Measurements from ENCODE around the gene CA10. TPM values are rescaled to one million over a fixed set of nuclear protein-coding genes. Genes with fewer than 3 reads are reported as not detected.

CA10 gene
- total RNA-seq, 1 donor from 2014 or later: 2.0 TPM

DNA sequence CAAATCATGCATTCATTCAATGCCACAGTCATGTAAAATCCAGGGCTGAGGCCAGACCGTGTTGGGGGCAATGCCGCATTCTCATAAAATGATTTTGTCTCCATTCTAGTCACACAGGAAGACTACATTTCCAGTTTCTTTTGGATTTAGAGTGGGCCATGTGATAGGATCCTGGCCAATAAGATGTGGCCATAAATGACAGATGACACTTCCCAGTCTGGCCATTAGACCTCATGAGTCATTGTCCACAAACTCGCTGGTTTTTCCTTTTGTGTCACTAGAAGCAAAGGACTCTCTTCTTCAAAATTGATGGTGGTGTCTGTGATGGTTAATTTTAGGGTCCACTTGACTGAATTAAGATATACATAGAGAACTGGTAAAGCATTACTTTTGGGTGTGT, 545.8 kb downstream of the CA10 start:
- Histone ChIP-seq H3K27ac (no peak overlapping the region), H3K27me3 (no peaks in the 10 kb centered on the region), H3K4me1 (no peaks in the 10 kb centered on the region), H3K4me3 (no peak overlapping the region), H3K9me3 (no peaks in the 10 kb centered on the region), H3K36me3 (no peaks in the 10 kb centered on the region)
- TF ChIP-seq POLR2AphosphoS5 (IDR thresholded peaks at IDR 0.05; ENCODE audit: insufficient read depth in 1 of 2, low read depth in 1 of 2) (no peak), POLR2A (IDR thresholded peaks at IDR 0.05) (no peak)
- TF ChIP-seq, protein P1, sequence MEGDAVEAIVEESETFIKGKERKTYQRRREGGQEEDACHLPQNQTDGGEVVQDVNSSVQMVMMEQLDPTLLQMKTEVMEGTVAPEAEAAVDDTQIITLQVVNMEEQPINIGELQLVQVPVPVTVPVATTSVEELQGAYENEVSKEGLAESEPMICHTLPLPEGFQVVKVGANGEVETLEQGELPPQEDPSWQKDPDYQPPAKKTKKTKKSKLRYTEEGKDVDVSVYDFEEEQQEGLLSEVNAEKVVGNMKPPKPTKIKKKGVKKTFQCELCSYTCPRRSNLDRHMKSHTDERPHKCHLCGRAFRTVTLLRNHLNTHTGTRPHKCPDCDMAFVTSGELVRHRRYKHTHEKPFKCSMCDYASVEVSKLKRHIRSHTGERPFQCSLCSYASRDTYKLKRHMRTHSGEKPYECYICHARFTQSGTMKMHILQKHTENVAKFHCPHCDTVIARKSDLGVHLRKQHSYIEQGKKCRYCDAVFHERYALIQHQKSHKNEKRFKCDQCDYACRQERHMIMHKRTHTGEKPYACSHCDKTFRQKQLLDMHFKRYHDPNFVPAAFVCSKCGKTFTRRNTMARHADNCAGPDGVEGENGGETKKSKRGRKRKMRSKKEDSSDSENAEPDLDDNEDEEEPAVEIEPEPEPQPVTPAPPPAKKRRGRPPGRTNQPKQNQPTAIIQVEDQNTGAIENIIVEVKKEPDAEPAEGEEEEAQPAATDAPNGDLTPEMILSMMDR (IDR thresholded peaks at IDR 0.05): no peak
- intact Hi-C loops (cut with DNase I): no loop called here
- DNase-seq (ENCODE audit: extremely low spot score in 2 of 2): no peak

DNA sequence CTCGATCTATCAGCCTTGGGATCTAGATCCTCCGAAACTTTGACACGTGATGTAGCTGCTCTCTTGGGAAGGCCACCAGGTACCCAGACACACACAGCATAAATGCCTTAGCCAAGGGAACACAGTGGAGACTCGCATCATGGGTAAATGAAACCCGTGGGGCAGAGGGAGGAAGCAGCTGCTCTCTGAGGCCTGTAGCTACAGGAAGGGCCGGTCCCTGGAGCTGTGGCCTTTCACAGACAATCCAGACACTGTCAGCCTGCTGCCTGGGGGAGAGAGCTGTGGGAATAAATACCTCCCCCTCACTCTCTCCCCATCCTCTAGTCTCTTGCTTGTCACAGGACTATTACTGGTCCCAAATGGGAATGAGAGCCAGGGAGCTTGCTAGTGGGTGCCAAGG, 546.9 kb downstream of the CA10 start:
- Histone ChIP-seq H3K4me3 (no peak overlapping the region), H3K36me3 (no peaks in the 10 kb centered on the region), H3K27me3 (no peaks in the 10 kb centered on the region), H3K27ac (no peak overlapping the region), H3K9me3 (no peaks in the 10 kb centered on the region), H3K4me1 (no peaks in the 10 kb centered on the region)
- no peak for TF ChIP-seq POLR2A (IDR thresholded peaks at IDR 0.05)
- TF ChIP-seq, protein P1 (IDR thresholded peaks at IDR 0.05): no peak
- TF ChIP-seq POLR2AphosphoS5 (IDR thresholded peaks at IDR 0.05; ENCODE audit: insufficient read depth in 1 of 2, low read depth in 1 of 2): no peak
- intact Hi-C loops (cut with DNase I): no loop called here
- no peak for DNase-seq (ENCODE audit: extremely low spot score in 2 of 2)

DNA sequence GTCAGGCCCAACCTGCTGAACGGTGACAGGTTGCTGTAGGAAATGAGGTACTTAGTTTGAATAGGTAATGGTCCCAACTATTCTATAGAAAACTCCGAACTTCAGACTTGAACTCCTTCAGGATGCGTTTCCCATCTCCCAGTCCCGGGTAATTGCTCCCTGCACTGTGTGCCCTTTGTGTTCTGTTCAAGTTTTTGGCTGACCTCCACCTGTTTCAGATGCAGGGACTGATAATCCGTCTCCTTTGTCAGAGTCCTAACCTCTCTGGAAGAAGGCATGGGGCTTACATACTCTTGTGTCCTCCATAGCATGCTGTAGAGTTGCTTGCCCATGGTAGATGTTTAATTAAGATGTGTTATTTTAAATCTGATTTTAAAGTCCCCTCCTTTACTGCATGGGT, 547.7 kb downstream of the CA10 start:
- no peaks in the 10 kb centered on the region for H3K27me3 ChIP-seq
- H3K27ac ChIP-seq: no peak overlapping the region
- H3K36me3 ChIP-seq: no peaks in the 10 kb centered on the region
- no peak for DNase-seq (ENCODE audit: extremely low spot score in 2 of 2)
- intact Hi-C loops (cut with DNase I): no loop called here
- H3K4me1 ChIP-seq: no peaks in the 10 kb centered on the region
- TF ChIP-seq POLR2A (IDR thresholded peaks at IDR 0.05): no peak
- no peak overlapping the region for H3K4me3 ChIP-seq
- no peaks in the 10 kb centered on the region for H3K9me3 ChIP-seq

DNA sequence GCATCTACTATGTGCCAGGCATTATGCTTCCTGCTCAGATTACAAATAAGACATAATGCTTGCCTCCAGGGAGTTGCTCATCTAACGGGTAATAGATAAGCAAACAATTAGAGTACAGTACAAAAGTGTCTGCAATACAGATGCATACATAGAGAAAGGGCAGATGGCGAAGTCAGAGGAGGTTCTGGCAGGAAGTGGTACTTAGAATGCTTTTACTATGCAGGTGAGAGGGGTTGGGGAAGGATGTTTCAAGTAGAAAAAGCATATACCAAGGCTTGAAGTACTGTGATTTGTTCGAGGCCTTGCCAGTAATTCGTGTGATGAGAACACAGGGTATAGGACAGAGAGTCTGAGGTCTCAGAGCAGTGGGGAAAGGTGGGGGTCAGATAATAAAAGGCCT, 548.4 kb downstream of the CA10 start:
- intact Hi-C loops (cut with DNase I): no loop called here
- Histone ChIP-seq H3K9me3 (no peaks in the 10 kb centered on the region), H3K27me3 (no peaks in the 10 kb centered on the region), H3K36me3 (no peaks in the 10 kb centered on the region), H3K4me3 (no peak overlapping the region), H3K4me1 (no peaks in the 10 kb centered on the region), H3K27ac (no peak overlapping the region)
- TF ChIP-seq, protein P1 (IDR thresholded peaks at IDR 0.05): no peak
- TF ChIP-seq POLR2AphosphoS5 (IDR thresholded peaks at IDR 0.05; ENCODE audit: insufficient read depth in 1 of 2, low read depth in 1 of 2) (no peak), POLR2A (IDR thresholded peaks at IDR 0.05) (no peak)
- no peak for DNase-seq (ENCODE audit: extremely low spot score in 2 of 2)

DNA sequence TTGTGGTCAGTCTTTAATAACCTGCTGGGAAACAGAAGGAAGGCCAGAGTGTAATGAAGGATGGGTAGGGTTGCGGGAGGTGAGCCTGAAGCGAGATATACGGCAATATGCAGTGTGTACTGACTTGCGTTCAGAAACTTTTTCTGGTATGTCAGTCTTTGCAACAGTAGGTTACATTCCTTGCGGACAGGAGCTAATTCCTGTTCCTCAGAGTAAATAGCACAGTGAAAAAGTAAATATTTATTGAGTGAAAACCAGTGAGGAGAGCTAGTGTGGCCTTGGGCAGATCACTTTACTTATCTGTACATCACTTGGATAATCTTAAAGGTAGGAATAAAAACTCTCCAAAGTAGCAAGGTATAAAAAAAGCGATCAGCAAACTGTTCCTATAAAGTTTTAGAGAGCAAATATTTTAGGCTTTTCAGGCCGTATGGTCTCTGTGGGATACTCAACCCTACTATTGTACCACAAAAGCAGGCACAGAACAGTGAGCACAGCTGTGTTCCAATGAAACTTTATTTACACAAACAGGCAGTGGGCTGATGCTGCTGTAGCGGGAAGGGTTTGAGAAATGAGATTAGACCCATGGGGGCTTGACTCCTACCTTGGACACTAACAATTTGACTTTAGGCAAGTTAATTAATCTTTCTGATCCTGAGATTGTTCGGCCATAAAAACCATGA, 550.1 kb downstream of the CA10 start:
- intact Hi-C loops (cut with DNase I): no loop called here
- DNase-seq (ENCODE audit: extremely low spot score in 2 of 2): no peak
- H3K27me3 ChIP-seq: no peaks in the 10 kb centered on the region
- no peak for TF ChIP-seq POLR2A (IDR thresholded peaks at IDR 0.05)
- TF ChIP-seq POLR2AphosphoS5 (IDR thresholded peaks at IDR 0.05; ENCODE audit: insufficient read depth in 1 of 2, low read depth in 1 of 2): no peak
- TF ChIP-seq, protein P1 (IDR thresholded peaks at IDR 0.05): no peak
- no peaks in the 10 kb centered on the region for H3K4me1 ChIP-seq
- no peaks in the 10 kb centered on the region for H3K9me3 ChIP-seq
- H3K4me3 ChIP-seq: no peak overlapping the region
- H3K27ac ChIP-seq: no peak overlapping the region
- H3K36me3 ChIP-seq: no peaks in the 10 kb centered on the region

All from vagina (tissue), 2 donors.